ENCODE data around the gene APPBP2. TPM values are rescaled to one million over a fixed set of nuclear protein-coding genes. Genes with fewer than 3 reads are reported as not detected.

APPBP2 gene
- polyA plus RNA-seq, 3 donors, result 6.4 to 14.7 (median 10.4) TPM

GRCh38 chr17:60425626-60426025 is 100.4 kb downstream of the APPBP2 start:
- Mint-ChIP-seq H3K27ac (no peak overlapping the region), H3K27me3 (ENCODE audit: low read depth in 3 of 3) (peaks cover 0 to 3% (median 3%) of the 10 kb centered on the region in 3 donors), H3K4me1 (peaks cover 19% of the 10 kb centered on the region), H3K4me3 (no peak overlapping the region), H3K36me3 (no peaks in the 10 kb centered on the region), H3K9me3 (no peaks in the 10 kb centered on the region)
- no peak for DNase-seq
- peaks cover 10 to 16% of the 10 kb centered on the region in 2 donors for H3K4me1 ChIP-seq (ENCODE audit: control insufficient read depth in 1 of 2, insufficient read depth in 2 of 2, low read length in 2 of 2)
- H3K9me3 ChIP-seq (replicated peaks in 1 of 2; ENCODE audit: control insufficient read depth in 1 of 2, insufficient read depth in 1 of 2, low read length in 2 of 2), result no peaks in the 10 kb centered on the region
- no peak overlapping the region for H3K4me2 ChIP-seq (replicated peaks; ENCODE audit: extremely low read depth, low read length, poor library complexity, severe bottlenecking)
- H3K9ac ChIP-seq (ENCODE audit: insufficient read depth, low read length, poor library complexity, severe bottlenecking), result no peak overlapping the region
- H3K4me3 ChIP-seq (replicated peaks in 1 of 3; ENCODE audit: low read depth in 2 of 3, low read length in 3 of 3), result no peak overlapping the region
- no peak for TF ChIP-seq CTCF (IDR thresholded peaks at IDR 0.05)
- no peaks in the 10 kb centered on the region for H3K27me3 ChIP-seq (ENCODE audit: control insufficient read depth in 2 of 2, insufficient read depth in 2 of 2, low read length in 2 of 2)
- no peaks in the 10 kb centered on the region for H4K20me1 ChIP-seq (ENCODE audit: insufficient read depth, low read length)
- H3K36me3 ChIP-seq (replicated peaks in 1 of 2; ENCODE audit: control insufficient read depth in 1 of 2, insufficient read depth in 2 of 2, low read length in 2 of 2), result no peaks in the 10 kb centered on the region
- no peak overlapping the region for H3K27ac ChIP-seq (ENCODE audit: low read depth in 1 of 2, low read length in 2 of 2)
- no peaks in the 10 kb centered on the region for H3K79me2 ChIP-seq (ENCODE audit: insufficient read depth, low read length)
- no peak overlapping the region for H2AFZ ChIP-seq (ENCODE audit: insufficient read depth, low read depth, low read length, poor library complexity, severe bottlenecking)
- 100% methylated on average over 5 of the region's 6 CpGs for WGBS (ENCODE audit: insufficient coverage)
- intact Hi-C loops (cut with micrococcal nuclease), result loop anchor here in 1 of 2 donors (10.0 kb wide), 1 partner anchor 61 kb away; no protein-coding TSS in a partner anchor

DNA sequence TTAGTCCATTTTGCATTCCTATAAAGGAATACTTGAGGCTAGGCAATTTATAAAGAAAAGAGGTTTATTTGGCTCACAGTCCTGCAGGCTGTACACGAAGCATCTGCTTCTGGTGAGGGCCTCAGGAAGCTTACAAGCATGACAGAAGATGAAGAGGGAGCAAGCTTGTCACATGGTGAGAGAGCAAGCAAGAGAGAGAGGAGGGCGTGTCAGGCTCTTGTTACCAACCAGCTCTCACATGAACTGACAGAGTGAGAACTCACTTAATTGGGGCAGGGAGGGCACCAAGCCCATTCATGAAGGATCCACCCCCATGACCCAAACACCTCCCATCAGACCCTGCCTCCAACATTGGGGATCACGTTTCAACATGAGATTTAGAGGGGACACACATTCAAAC is 102.2 kb downstream of the APPBP2 start:
- H3K27me3 ChIP-seq (ENCODE audit: control insufficient read depth in 2 of 2, insufficient read depth in 2 of 2, low read length in 2 of 2), result no peaks in the 10 kb centered on the region
- H2AFZ ChIP-seq (ENCODE audit: insufficient read depth, low read depth, low read length, poor library complexity, severe bottlenecking), result no peak overlapping the region
- DNase-seq, result no peak
- WGBS (ENCODE audit: insufficient coverage), result no CpG with 5 or more reads among the region's 3 CpGs
- Mint-ChIP-seq H3K27me3 (ENCODE audit: low read depth in 3 of 3) (peaks cover 0 to 3% (median 3%) of the 10 kb centered on the region in 3 donors), H3K36me3 (no peaks in the 10 kb centered on the region), H3K27ac (no peak overlapping the region), H3K4me1 (peaks cover 19% of the 10 kb centered on the region), H3K9me3 (peaks cover 0 to 4% (median 0%) of the 10 kb centered on the region in 7 donors), H3K4me3 (no peak overlapping the region)
- no peak overlapping the region for H3K9ac ChIP-seq (ENCODE audit: insufficient read depth, low read length, poor library complexity, severe bottlenecking)
- no peaks in the 10 kb centered on the region for H4K20me1 ChIP-seq (ENCODE audit: insufficient read depth, low read length)
- peaks cover 10 to 16% of the 10 kb centered on the region in 2 donors for H3K4me1 ChIP-seq (ENCODE audit: control insufficient read depth in 1 of 2, insufficient read depth in 2 of 2, low read length in 2 of 2)
- no peak overlapping the region for H3K4me3 ChIP-seq (replicated peaks in 1 of 3; ENCODE audit: low read depth in 2 of 3, low read length in 3 of 3)
- TF ChIP-seq CTCF (IDR thresholded peaks at IDR 0.05), result no peak
- no peak overlapping the region for H3K4me2 ChIP-seq (replicated peaks; ENCODE audit: extremely low read depth, low read length, poor library complexity, severe bottlenecking)
- no peaks in the 10 kb centered on the region for H3K9me3 ChIP-seq (replicated peaks in 1 of 2; ENCODE audit: control insufficient read depth in 1 of 2, insufficient read depth in 1 of 2, low read length in 2 of 2)
- no peaks in the 10 kb centered on the region for H3K36me3 ChIP-seq (replicated peaks in 1 of 2; ENCODE audit: control insufficient read depth in 1 of 2, insufficient read depth in 2 of 2, low read length in 2 of 2)
- H3K27ac ChIP-seq (ENCODE audit: low read depth in 1 of 2, low read length in 2 of 2), result no peak overlapping the region
- intact Hi-C loops (cut with micrococcal nuclease), result loop anchor here in 1 of 2 donors (10.0 kb wide), 1 partner anchor 59 kb away; no protein-coding TSS in a partner anchor
- H3K79me2 ChIP-seq (ENCODE audit: insufficient read depth, low read length), result no peaks in the 10 kb centered on the region
